Ascending aorta (tissue), 2 donors: ENCODE data around the gene PLCG1. TPM values are rescaled to one million over a fixed set of nuclear protein-coding genes. Genes with fewer than 3 reads are reported as not detected.
A peak's percentile ranks its signal among the peaks of the same experiment; 100 is the strongest.

Experiments
- DNase-seq, 2 donors: peaks; one replicate each; pipeline ENCODE4 v3.0.0-alpha.2; 2019; ENCODE audit warnings: low spot score in 2 of 2
- H3K27ac ChIP-seq, 2 donors: fragments of 200-600 bp; sonication (generic); one replicate each; pipeline ENCODE4 v1.5.1; 2016 to 2017; ENCODE audit warnings: mild to moderate bottlenecking in 1 of 2
- H3K27me3 ChIP-seq: fragments of 200-600 bp; sonication (generic); one replicate; pipeline ENCODE4 v1.5.1; 2017
- H3K36me3 ChIP-seq, 2 donors: fragments of 200-600 bp; sonication (generic); one replicate each; pipeline ENCODE4 v1.5.1; 2016
- H3K4me1 ChIP-seq, 2 donors: fragments of 200-600 bp; sonication (generic); one replicate each; pipeline ENCODE4 v1.5.1; 2016 to 2017; ENCODE audit warnings: mild to moderate bottlenecking in 1 of 2
- H3K4me3 ChIP-seq, 2 donors: fragments of 200-600 bp; sonication (generic); one replicate each; pipeline ENCODE4 v1.5.1; 2016 to 2017; ENCODE audit warnings: mild to moderate bottlenecking in 1 of 2
- H3K9me3 ChIP-seq, 2 donors: fragments of 200-600 bp; sonication (generic); one replicate each; pipeline ENCODE4 v1.5.1; 2016
- intact Hi-C: fragments of 100-400 bp; cut with DNase I; formaldehyde crosslinking; loops from one replicate; pipeline ENCODE4 v1.15.1; 2023
- total RNA-seq: library from RNA; depleted of rRNA; stranded (reverse); fragments of >200 nt; gene quantifications from one replicate; pipeline ENCODE4 v1.1.0, GENCODE V29; 2016
- TF ChIP-seq, protein P1 (sequence below), 3 experiments: fragments of 200-600 bp in 2 of 3; fragments of 450-650 bp in 1 of 3; sonication (generic) in 2 of 3; IDR thresholded peaks; one replicate each; pipeline ENCODE4 v1.5.1; 2016 to 2019; ENCODE audit warnings: antibody characterized with exemption in 3 of 3, mild to moderate bottlenecking in 1 of 3, moderate library complexity in 1 of 3

Gene PLCG1
- total RNA-seq, 1 donor from 2014 or later, result 168 TPM

DNA sequence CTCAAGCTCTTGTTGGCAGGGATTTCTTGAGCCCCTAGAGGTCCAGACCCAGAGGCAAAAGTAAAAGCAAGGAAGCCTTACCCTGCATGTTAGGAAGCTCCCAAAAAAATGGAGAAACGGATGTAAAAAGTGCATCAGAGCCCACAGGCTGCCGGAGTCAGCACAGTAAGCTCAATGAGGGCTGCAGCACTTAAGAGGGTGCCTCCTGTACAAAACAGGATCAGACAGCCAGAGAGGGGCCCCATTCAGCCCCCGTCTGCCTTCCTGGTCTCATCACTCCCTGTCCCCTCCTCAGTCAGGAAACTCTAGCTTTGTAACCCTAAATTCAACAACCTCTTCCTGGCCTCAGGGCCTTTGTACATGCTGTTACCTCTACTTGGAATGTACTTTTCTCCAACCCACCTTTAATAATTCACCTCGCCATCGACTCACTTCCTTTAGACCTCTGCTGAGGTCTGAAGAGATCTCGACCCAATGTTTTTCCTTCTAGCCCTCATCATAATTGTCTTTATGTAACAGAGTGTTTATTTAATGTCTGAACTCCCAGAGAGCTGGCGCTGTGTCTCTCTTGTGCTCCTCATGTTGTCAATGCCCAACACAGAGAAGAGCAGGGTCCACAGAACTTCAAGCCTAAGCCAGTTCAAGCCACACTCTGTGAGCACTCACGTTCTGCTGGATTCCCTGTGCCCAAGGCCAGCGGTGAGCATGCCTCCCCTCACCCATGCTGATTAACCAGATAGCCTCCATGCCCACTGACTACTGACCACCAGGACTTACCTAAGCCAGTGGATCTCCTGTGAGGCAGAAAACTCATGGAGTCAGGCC lies 2.8 kb upstream of the PLCG1 start:
- H3K9me3 ChIP-seq, result no peaks in the 10 kb centered on the region
- DNase-seq, result no peak
- intact Hi-C loops, result loop anchor here (1.0 to 5.0 kb wide), 3 partner anchors 98 to 483 kb away; partner anchors contain the start of gene CHD6

DNA sequence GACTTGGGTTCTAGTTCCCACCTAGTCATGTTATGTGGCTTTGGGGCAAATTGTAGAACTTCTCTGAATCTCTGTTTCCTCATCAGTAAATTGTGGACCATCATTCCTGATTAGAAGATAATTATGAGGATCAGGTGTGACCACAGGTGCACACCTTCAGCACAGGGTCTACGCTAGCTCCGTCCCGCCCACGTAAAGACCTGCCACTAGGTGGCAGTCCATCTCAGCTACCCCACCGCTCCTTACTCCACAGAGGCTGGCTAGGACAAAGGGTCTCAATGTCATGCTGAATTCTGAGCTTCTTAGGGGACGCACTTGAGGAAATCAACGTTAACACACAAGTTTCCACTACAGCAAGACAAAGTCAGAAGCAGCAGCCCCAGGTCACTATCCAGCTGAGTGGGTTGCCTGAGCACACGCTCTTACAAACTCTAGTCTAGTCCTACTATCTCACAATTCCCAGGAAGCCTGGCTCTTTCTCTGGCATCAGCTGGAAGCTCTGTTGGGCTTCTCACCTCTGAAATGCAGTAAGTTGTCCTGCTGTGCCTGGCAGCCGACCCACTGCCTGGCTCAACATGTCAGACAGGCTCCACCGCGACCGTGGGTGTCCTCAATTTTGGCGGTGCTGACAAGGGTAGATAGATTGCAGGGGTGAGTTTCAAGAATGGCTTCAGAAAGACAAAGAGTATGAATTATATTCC lies 2.0 kb upstream of the PLCG1 start:
- no peaks in the 10 kb centered on the region for H3K36me3 ChIP-seq
- TF ChIP-seq, protein P1, sequence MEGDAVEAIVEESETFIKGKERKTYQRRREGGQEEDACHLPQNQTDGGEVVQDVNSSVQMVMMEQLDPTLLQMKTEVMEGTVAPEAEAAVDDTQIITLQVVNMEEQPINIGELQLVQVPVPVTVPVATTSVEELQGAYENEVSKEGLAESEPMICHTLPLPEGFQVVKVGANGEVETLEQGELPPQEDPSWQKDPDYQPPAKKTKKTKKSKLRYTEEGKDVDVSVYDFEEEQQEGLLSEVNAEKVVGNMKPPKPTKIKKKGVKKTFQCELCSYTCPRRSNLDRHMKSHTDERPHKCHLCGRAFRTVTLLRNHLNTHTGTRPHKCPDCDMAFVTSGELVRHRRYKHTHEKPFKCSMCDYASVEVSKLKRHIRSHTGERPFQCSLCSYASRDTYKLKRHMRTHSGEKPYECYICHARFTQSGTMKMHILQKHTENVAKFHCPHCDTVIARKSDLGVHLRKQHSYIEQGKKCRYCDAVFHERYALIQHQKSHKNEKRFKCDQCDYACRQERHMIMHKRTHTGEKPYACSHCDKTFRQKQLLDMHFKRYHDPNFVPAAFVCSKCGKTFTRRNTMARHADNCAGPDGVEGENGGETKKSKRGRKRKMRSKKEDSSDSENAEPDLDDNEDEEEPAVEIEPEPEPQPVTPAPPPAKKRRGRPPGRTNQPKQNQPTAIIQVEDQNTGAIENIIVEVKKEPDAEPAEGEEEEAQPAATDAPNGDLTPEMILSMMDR (IDR thresholded peaks at IDR 0.05), result peak; percentile 34 to 51 (median 42)
- intact Hi-C loops, result loop anchor here (1.0 to 5.0 kb wide), 3 partner anchors 97 to 482 kb away; partner anchors contain the start of gene CHD6
- H3K4me1 ChIP-seq, result peaks cover 0 to 24% of the 10 kb centered on the region in 2 donors
- no peaks in the 10 kb centered on the region for H3K9me3 ChIP-seq
- H3K4me3 ChIP-seq, result no peak overlapping the region
- DNase-seq, result no peak
- H3K27me3 ChIP-seq, result no peaks in the 10 kb centered on the region
- H3K27ac ChIP-seq, result no peak overlapping the region

More for the DNA sequence above, 2.8 kb upstream of the PLCG1 start:
- no peak overlapping the region for H3K4me3 ChIP-seq
- H3K4me1 ChIP-seq, result peaks cover 0 to 16% of the 10 kb centered on the region in 2 donors
- H3K27ac ChIP-seq, result no peak overlapping the region
- TF ChIP-seq, protein P1 (IDR thresholded peaks at IDR 0.05), result no peak
- no peaks in the 10 kb centered on the region for H3K36me3 ChIP-seq
- H3K27me3 ChIP-seq, result no peaks in the 10 kb centered on the region

DNA sequence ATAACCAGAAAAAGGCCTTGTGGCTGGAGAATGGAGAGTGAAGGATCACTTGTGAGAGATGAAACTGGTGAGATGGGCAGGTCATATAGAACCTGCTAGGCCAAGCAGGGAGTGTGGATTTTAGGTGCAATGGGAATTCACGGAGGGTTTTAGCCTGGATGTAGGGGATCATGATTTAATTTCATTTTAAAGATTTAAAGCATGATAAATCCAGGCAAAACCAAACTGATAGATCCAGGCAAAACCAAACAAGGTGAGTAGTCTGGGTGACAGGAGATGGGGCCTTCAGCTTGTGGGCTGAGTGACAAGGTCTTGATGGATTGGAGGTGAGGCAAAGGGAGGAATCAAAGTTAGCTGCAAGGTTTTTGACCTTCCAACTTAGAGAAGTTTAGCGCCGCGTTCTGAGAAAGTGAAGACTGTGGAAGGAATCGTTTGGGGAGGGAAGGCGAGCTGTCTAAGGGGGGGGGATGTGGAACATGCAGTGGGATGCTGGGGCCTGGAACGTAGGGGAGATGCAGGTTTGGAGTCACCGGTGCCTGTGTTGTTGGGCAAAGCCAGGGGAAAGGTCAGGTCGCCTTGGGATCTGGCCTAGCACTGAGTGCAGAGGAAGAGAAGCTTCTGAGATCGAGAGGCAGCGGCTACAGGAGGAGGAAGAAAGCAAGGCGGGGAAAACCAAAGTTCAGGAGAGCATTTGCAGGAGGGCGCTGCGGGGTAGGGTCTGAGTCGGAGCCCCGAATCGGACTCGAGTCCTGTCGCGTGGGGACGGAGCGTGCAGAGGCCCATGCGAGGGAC lies 1.3 kb upstream of the PLCG1 start:
- H3K27ac ChIP-seq, result peak overlapping the region; percentile 98
- intact Hi-C loops, result loop anchor here (1.0 to 5.0 kb wide), 5 partner anchors 37 to 481 kb away; partner anchors contain the start of genes CHD6 and MAFB
- H3K27me3 ChIP-seq, result no peaks in the 10 kb centered on the region
- TF ChIP-seq, protein P1 (IDR thresholded peaks at IDR 0.05), result no peak
- no peaks in the 10 kb centered on the region for H3K36me3 ChIP-seq
- no peak for DNase-seq
- no peaks in the 10 kb centered on the region for H3K9me3 ChIP-seq
- peaks cover 0 to 31% of the 10 kb centered on the region in 2 donors for H3K4me1 ChIP-seq
- H3K4me3 ChIP-seq, result peak overlapping the region; percentile 86 to 99

DNA sequence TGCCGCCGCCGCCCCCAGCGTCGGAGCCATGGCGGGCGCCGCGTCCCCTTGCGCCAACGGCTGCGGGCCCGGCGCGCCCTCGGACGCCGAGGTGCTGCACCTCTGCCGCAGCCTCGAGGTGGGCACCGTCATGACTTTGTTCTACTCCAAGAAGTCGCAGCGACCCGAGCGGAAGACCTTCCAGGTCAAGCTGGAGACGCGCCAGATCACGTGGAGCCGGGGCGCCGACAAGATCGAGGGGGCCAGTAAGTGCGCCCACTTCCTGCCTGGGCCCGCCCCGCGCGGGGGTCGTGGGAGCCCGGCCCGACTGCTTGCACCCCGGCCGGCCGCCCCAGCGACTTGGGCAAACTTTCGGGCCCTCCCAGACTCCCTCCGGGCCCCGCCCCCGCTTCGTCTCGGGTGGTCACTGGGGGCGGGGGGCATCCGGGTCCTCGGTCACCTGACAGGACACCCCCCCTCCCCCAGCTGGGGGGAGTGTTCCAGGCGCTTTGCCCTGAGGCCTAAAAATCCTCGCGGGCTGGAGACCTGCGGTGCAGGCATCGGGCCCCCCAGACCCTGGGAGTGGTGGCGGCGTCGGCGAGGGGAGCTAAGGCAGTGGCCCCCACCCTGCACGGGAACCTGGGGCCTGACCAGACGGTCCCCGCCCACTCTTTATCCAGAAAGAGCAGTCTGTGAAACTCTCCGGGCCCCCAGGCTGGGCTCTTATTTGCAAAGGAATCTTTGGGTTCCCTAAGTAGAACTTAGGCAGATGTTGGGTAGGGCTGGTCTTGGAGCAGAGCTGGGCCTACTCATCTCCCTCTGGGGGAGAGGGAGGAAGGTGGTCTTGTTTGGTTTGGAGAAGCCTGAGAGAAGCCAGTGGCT lies 501 bp downstream of the PLCG1 start:
- peak overlapping the region; percentile 95 to 98 for H3K27ac ChIP-seq
- H3K9me3 ChIP-seq, result no peaks in the 10 kb centered on the region
- H3K4me3 ChIP-seq, result peak overlapping the region; percentile 86 to 99
- peak; percentile 20 to 87 for DNase-seq
- H3K4me1 ChIP-seq, result peaks cover 0 to 35% of the 10 kb centered on the region in 2 donors
- H3K27me3 ChIP-seq, result no peaks in the 10 kb centered on the region
- H3K36me3 ChIP-seq, result no peaks in the 10 kb centered on the region
- TF ChIP-seq, protein P1 (IDR thresholded peaks at IDR 0.05), result no peak
- intact Hi-C loops, result loop anchor here (1.0 to 5.0 kb wide), 5 partner anchors 35 to 479 kb away; partner anchors contain the start of genes CHD6, MAFB and TOP1
